Measurements from ENCODE around the gene HOXB3.

Gene HOXB3

GRCh38 chr17:48589831-48590606, at the start of gene HOXB3:
Gene HOXB3 (minus strand): TSS chr17:48590241. CDS start chr17:48552474, 37,767 bp downstream.
- H3K27ac ChIP-seq (ENCODE audit: low read depth, low read length), result peak within 1 kb of the TSS; percentile 90
- no peaks in the 10 kb centered on the region for H3K27me3 ChIP-seq (ENCODE audit: control insufficient read depth, insufficient read depth, low read length)
- peaks cover 18% of the 10 kb centered on the region for H3K4me1 ChIP-seq (ENCODE audit: control insufficient read depth, insufficient read depth, low read length)
- H3K36me3 ChIP-seq (ENCODE audit: control insufficient read depth, insufficient read depth, low read length), result no peaks in the 10 kb centered on the region
- H3K9ac ChIP-seq (ENCODE audit: low read length), result peak within 1 kb of the TSS; percentile 19
- peak within 1 kb of the TSS; percentile 94 for H3K4me3 ChIP-seq (ENCODE audit: low read length)

GRCh38 chr17:48639136-48639535, 49.1 kb upstream of the HOXB3 start:
- no peak overlapping the region for H3K9ac ChIP-seq (ENCODE audit: low read length)
- H3K4me3 ChIP-seq (ENCODE audit: low read length), result peak overlapping the region; percentile 41
- H3K36me3 ChIP-seq (ENCODE audit: control insufficient read depth, insufficient read depth, low read length), result no peaks in the 10 kb centered on the region
- H3K27me3 ChIP-seq (ENCODE audit: control insufficient read depth, insufficient read depth, low read length), result peaks cover 29% of the 10 kb centered on the region
- H3K27ac ChIP-seq (ENCODE audit: low read depth, low read length), result no peak overlapping the region
- no peaks in the 10 kb centered on the region for H3K4me1 ChIP-seq (ENCODE audit: control insufficient read depth, insufficient read depth, low read length)

- Histone ChIP-seq H3K9ac (ENCODE audit: low read length) (no peak overlapping the region), H3K27ac (ENCODE audit: low read depth, low read length) (no peak overlapping the region), H3K4me3 (ENCODE audit: low read length) (no peak overlapping the region), H3K4me1 (ENCODE audit: control insufficient read depth, insufficient read depth, low read length) (no peaks in the 10 kb centered on the region), H3K27me3 (ENCODE audit: control insufficient read depth, insufficient read depth, low read length) (peaks cover 34% of the 10 kb centered on the region), H3K36me3 (ENCODE audit: control insufficient read depth, insufficient read depth, low read length) (no peaks in the 10 kb centered on the region)
Measured at GRCh38 chr17:48637323-48638260, 47.6 kb upstream of the HOXB3 start.

DNA sequence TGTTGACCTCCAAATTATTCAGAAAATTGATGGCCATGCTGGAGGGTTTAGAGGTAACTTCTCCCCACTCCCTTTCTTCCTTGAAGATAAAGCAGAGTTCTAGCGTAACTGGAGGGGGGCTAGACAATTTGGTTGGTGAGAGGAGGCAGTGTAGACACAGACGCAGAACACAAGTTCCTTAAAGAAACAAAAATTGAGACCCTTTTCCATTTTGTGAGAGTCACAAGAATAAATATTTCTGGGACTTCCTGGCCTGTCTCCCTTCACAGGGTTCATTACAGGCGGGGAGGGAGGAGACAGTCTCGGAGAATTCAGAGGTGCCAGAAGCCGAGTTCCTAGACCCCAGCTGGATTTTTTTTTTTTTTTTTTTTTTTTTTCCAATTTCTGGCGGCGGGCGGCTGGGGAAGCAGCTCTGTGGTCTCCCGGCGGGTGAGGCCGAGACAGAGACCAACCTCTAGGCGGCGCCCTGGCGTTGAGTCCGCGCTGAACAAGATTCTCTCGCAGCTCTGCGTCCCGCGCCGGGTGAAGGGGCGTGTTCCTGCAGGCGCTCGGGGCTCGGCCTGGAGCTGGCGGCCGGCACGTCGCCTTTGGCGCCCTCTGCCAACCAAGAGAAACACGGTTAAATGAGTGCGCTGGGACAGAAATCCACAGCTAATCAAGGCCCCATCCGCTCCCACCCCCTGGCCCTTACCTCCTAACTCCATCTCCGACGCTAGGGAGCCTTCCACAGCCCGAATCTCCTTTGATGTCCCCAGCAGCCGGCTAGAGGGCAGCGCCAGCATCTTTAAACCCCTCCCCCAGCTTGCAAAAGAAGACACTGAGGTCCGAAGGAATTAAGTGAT, 46.4 kb upstream of the HOXB3 start:
- peaks cover 33% of the 10 kb centered on the region for H3K27me3 ChIP-seq (ENCODE audit: control insufficient read depth, insufficient read depth, low read length)
- H3K27ac ChIP-seq (ENCODE audit: low read depth, low read length), result no peak overlapping the region
- H3K4me1 ChIP-seq (ENCODE audit: control insufficient read depth, insufficient read depth, low read length), result no peaks in the 10 kb centered on the region
- H3K4me3 ChIP-seq (ENCODE audit: low read length), result no peak overlapping the region
- no peak overlapping the region for H3K9ac ChIP-seq (ENCODE audit: low read length)
- H3K36me3 ChIP-seq (ENCODE audit: control insufficient read depth, insufficient read depth, low read length), result no peaks in the 10 kb centered on the region

- Histone ChIP-seq H3K27me3 (ENCODE audit: control insufficient read depth, insufficient read depth, low read length) (peaks cover 43% of the 10 kb centered on the region), H3K4me1 (ENCODE audit: control insufficient read depth, insufficient read depth, low read length) (no peaks in the 10 kb centered on the region), H3K9ac (ENCODE audit: low read length) (no peak overlapping the region), H3K4me3 (ENCODE audit: low read length) (no peak overlapping the region), H3K27ac (ENCODE audit: low read depth, low read length) (no peak overlapping the region), H3K36me3 (ENCODE audit: control insufficient read depth, insufficient read depth, low read length) (no peaks in the 10 kb centered on the region)
Measured at GRCh38 chr17:48634493-48635208, 44.6 kb upstream of the HOXB3 start.

GRCh38 chr17:48633266-48633677, 43.2 kb upstream of the HOXB3 start:
- Histone ChIP-seq H3K36me3 (ENCODE audit: control insufficient read depth, insufficient read depth, low read length) (no peaks in the 10 kb centered on the region), H3K4me3 (ENCODE audit: low read length) (peak overlapping the region; percentile 5), H3K9ac (ENCODE audit: low read length) (peak overlapping the region; percentile 10), H3K27me3 (ENCODE audit: control insufficient read depth, insufficient read depth, low read length) (peaks cover 49% of the 10 kb centered on the region), H3K27ac (ENCODE audit: low read depth, low read length) (no peak overlapping the region), H3K4me1 (ENCODE audit: control insufficient read depth, insufficient read depth, low read length) (no peaks in the 10 kb centered on the region)

- no peak overlapping the region for H3K27ac ChIP-seq (ENCODE audit: low read depth, low read length)
- H3K36me3 ChIP-seq (ENCODE audit: control insufficient read depth, insufficient read depth, low read length), result no peaks in the 10 kb centered on the region
- no peak overlapping the region for H3K9ac ChIP-seq (ENCODE audit: low read length)
- H3K4me1 ChIP-seq (ENCODE audit: control insufficient read depth, insufficient read depth, low read length), result no peaks in the 10 kb centered on the region
- H3K27me3 ChIP-seq (ENCODE audit: control insufficient read depth, insufficient read depth, low read length), result peaks cover 52% of the 10 kb centered on the region
- peak overlapping the region; percentile 5 for H3K4me3 ChIP-seq (ENCODE audit: low read length)
Measured at GRCh38 chr17:48632579-48633265, 42.7 kb upstream of the HOXB3 start.

GRCh38 chr17:48631693-48632578, 41.9 kb upstream of the HOXB3 start:
- Histone ChIP-seq H3K4me1 (ENCODE audit: control insufficient read depth, insufficient read depth, low read length) (no peaks in the 10 kb centered on the region), H3K4me3 (ENCODE audit: low read length) (no peak overlapping the region), H3K27ac (ENCODE audit: low read depth, low read length) (no peak overlapping the region), H3K36me3 (ENCODE audit: control insufficient read depth, insufficient read depth, low read length) (no peaks in the 10 kb centered on the region), H3K27me3 (ENCODE audit: control insufficient read depth, insufficient read depth, low read length) (peaks cover 60% of the 10 kb centered on the region), H3K9ac (ENCODE audit: low read length) (no peak overlapping the region)

DNA sequence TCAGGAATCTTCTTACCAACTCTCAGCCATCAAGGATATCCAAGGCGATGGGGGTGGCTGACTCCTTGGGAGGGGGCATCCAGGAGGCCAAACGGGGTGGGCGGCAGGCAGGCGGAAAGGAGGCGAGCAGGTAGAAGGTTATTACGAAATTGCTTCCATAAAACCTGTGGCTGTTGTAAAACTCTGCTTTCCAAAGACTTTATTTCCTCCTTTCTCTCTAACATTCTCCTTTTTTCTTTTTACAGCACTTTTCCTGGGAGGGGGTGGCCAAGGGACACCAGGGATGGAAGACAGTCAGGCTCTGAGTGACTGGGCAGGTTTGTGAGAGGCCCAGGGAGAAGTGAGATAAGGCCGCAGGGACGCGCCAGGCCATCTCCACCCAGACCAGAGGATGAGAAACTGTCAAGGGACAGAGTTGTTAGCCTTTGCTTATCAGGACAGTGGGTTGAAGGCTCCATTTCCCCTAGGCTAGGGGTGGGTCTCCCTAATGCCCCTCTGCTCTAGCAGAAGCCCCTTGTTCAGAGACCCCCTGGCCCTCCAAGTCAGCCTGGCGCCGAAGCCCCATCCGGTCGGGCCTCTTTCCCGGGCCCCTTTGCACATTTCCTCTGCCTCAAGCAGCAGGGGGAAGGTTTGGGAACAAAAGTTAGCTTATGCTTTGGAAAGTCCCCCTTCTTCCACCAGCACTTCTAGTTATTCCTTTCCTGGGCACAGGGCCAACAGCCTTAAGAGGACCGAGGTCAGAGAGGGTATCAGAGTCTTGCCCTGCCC, 41.1 kb upstream of the HOXB3 start:
- H3K9ac ChIP-seq (ENCODE audit: low read length), result no peak overlapping the region
- H3K36me3 ChIP-seq (ENCODE audit: control insufficient read depth, insufficient read depth, low read length), result no peaks in the 10 kb centered on the region
- peaks cover 64% of the 10 kb centered on the region for H3K27me3 ChIP-seq (ENCODE audit: control insufficient read depth, insufficient read depth, low read length)
- H3K4me3 ChIP-seq (ENCODE audit: low read length), result peak overlapping the region; percentile 43
- H3K27ac ChIP-seq (ENCODE audit: low read depth, low read length), result no peak overlapping the region
- no peaks in the 10 kb centered on the region for H3K4me1 ChIP-seq (ENCODE audit: control insufficient read depth, insufficient read depth, low read length)

All from rectal smooth muscle tissue (tissue), 1 donor.